Panc1 (cell line): ENCODE measurements around the gene CD300LG. TPM values are rescaled to one million over a fixed set of nuclear protein-coding genes. Genes with fewer than 3 reads are reported as not detected.

ENCODE experiments used
- ATAC-seq: fragments of 200-7000 bp; cut with Tn5 transposase; 2 replicates; pipeline ENCODE4 v1.9.1; 2020; ENCODE audit warnings: mild to moderate bottlenecking, moderate library complexity
- BruUV-seq: library from RNA; stranded (reverse); fragments of 400-500 nt; replicated peaks from 2 replicates; lab custom pipeline; 2021; lab: Mats Ljungman, UMichigan
- CTCF ChIA-PET: fragments of 300-600 bp; sonication (Branson Sonifier 250); formaldehyde crosslinking; loops from one replicate; lab custom pipeline; 2022; ENCODE audit warnings: antibody characterized with exemption; lab: Charles Lee
- POLR2A ChIA-PET: fragments of 300-600 bp; sonication (Branson Sonifier 250); formaldehyde crosslinking; loops from one replicate; lab custom pipeline; 2022; ENCODE audit warnings: antibody characterized with exemption; lab: Charles Lee
- DNase-seq: peaks from one replicate; pipeline ENCODE4 v3.0.0-alpha.2; 2010; ENCODE audit warnings: low read depth, low spot score
- H3K27ac ChIP-seq: 2 replicates; pipeline ENCODE4 v1.5.1; 2011; ENCODE audit warnings: mild to moderate bottlenecking, low read length, inconsistent platforms
- H3K27me3 ChIP-seq: fragments of 200-500 bp; sonication (Bioruptor generic); 2 replicates; pipeline ENCODE4 v1.6.0; 2014; ENCODE audit warnings: low read length, inconsistent platforms; ENCODE audit not compliant: control insufficient read depth, insufficient read depth
- H3K36me3 ChIP-seq: fragments of 200-500 bp; sonication (Bioruptor generic); 2 replicates; pipeline ENCODE4 v1.5.1; 2014; ENCODE audit warnings: inconsistent platforms, mild to moderate bottlenecking, low read length, moderate library complexity; ENCODE audit not compliant: control insufficient read depth, insufficient read depth
- H3K4me1 ChIP-seq: 2 replicates; pipeline ENCODE4 v1.5.1; 2011; ENCODE audit warnings: inconsistent platforms, mild to moderate bottlenecking, low read length, moderate library complexity; ENCODE audit not compliant: control insufficient read depth, insufficient read depth
- H3K4me3 ChIP-seq, 2 experiments: 2 replicates each; pipeline ENCODE4 v1.5.1; 2011 to 2012; ENCODE audit warnings: low read depth in 2 of 2, low read length in 2 of 2, mild to moderate bottlenecking in 2 of 2, inconsistent platforms in 1 of 2, moderate library complexity in 1 of 2
- H3K9me3 ChIP-seq: fragments of 200-500 bp; sonication (Bioruptor generic); 2 replicates; pipeline ENCODE4 v1.5.1; 2014; ENCODE audit warnings: low read depth, mild to moderate bottlenecking, inconsistent platforms, low read length, moderate library complexity; ENCODE audit not compliant: control insufficient read depth, insufficient read depth
- CTCF ChIP-seq: fragments of 450-650 bp; IDR thresholded peaks from 2 replicates; pipeline ENCODE4 v1.5.1; 2017; ENCODE audit warnings: mild to moderate bottlenecking
- POLR2AphosphoS5 ChIP-seq: IDR thresholded peaks from 2 replicates; pipeline ENCODE4 v1.6.1; 2012; ENCODE audit warnings: mild to moderate bottlenecking, low read depth, low read length, moderate library complexity
- SIN3A ChIP-seq: IDR thresholded peaks from 2 replicates; pipeline ENCODE4 v1.6.1; 2012; ENCODE audit warnings: low read depth, mild to moderate bottlenecking, low read length, moderate library complexity, borderline replicate concordance; ENCODE audit not compliant: insufficient read depth
- TCF7L2 ChIP-seq: IDR thresholded peaks from 2 replicates; pipeline ENCODE4 v1.6.1; 2011; ENCODE audit warnings: mild to moderate bottlenecking, low read depth, low read length, inconsistent platforms
- in situ Hi-C: cut with HindIII; loops from 2 replicates; pipeline ENCODE4 v1.10.0; 2016; ENCODE audit warnings: low sequenced_read_pairs, low pct_unique_long_range_greater_than_20kb
- intact Hi-C: fragments of 100-400 bp; cut with micrococcal nuclease; formaldehyde crosslinking; loops from one replicate; pipeline ENCODE4 v1.10.0; 2022; ENCODE audit not compliant: unreplicated experiment
- total RNA-seq: library from RNA; stranded (reverse); gene quantifications from one replicate; pipeline ENCODE4 v1.2.1, GENCODE V29; 2021; ENCODE audit not compliant: unreplicated experiment
- TF ChIP-seq, protein P1 (sequence below), 2 experiments: IDR thresholded peaks; 2 replicates each; pipeline ENCODE4 v1.6.1; 2011 to 2012; ENCODE audit warnings: low read depth in 2 of 2, control low read depth in 1 of 2, low read length in 1 of 2, mild to moderate bottlenecking in 1 of 2, moderate library complexity in 1 of 2; ENCODE audit not compliant: insufficient read depth in 1 of 2

CD300LG gene
- total RNA-seq, 1 experiment from 2014 or later = not detected

DNA sequence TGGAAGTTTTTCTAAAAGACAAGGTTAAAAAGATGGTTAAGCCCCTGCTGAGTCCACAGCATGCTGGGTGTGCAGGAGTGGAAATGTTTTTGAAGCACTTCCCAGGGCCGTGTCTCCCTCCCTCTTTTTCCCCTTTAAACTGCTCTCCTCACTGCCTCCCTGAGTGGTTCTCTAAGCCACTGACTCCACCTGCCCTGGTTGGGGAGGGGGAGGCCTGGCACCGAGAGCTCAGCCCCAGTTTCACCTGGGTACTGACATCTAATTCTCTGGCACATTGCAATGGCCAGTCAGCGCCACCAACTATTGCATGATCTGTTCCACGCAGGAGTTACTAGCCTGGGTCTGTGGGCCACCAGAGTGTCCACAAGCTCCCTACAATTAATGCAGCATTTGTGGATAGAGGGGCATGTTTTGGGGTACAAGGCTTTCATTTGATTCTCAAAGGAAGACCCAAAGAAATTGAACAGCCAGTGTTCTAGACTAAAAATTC, 36.7 kb upstream of the CD300LG start:
- Histone ChIP-seq H3K4me3 (no peak overlapping the region), H3K9me3 (no peaks in the 10 kb centered on the region), H3K27ac (no peak overlapping the region), H3K27me3 (no peaks in the 10 kb centered on the region), H3K36me3 (no peaks in the 10 kb centered on the region), H3K4me1 (no peaks in the 10 kb centered on the region)
- DNase-seq (no peak), ATAC-seq (no peak)
- BruUV-seq = no TSS peak
- POLR2A ChIA-PET = no interaction called here
- no peak for TF ChIP-seq POLR2AphosphoS5
- TF ChIP-seq, protein P1, sequence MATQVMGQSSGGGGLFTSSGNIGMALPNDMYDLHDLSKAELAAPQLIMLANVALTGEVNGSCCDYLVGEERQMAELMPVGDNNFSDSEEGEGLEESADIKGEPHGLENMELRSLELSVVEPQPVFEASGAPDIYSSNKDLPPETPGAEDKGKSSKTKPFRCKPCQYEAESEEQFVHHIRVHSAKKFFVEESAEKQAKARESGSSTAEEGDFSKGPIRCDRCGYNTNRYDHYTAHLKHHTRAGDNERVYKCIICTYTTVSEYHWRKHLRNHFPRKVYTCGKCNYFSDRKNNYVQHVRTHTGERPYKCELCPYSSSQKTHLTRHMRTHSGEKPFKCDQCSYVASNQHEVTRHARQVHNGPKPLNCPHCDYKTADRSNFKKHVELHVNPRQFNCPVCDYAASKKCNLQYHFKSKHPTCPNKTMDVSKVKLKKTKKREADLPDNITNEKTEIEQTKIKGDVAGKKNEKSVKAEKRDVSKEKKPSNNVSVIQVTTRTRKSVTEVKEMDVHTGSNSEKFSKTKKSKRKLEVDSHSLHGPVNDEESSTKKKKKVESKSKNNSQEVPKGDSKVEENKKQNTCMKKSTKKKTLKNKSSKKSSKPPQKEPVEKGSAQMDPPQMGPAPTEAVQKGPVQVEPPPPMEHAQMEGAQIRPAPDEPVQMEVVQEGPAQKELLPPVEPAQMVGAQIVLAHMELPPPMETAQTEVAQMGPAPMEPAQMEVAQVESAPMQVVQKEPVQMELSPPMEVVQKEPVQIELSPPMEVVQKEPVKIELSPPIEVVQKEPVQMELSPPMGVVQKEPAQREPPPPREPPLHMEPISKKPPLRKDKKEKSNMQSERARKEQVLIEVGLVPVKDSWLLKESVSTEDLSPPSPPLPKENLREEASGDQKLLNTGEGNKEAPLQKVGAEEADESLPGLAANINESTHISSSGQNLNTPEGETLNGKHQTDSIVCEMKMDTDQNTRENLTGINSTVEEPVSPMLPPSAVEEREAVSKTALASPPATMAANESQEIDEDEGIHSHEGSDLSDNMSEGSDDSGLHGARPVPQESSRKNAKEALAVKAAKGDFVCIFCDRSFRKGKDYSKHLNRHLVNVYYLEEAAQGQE (IDR thresholded peaks at IDR 0.05; ENCODE audit: insufficient read depth in 1 of 2, low read depth in 2 of 2, low read length in 1 of 2) = no peak
- intact Hi-C loops = no loop called here
- CTCF ChIA-PET = no interaction called here
- in situ Hi-C loops = no loop called here

DNA sequence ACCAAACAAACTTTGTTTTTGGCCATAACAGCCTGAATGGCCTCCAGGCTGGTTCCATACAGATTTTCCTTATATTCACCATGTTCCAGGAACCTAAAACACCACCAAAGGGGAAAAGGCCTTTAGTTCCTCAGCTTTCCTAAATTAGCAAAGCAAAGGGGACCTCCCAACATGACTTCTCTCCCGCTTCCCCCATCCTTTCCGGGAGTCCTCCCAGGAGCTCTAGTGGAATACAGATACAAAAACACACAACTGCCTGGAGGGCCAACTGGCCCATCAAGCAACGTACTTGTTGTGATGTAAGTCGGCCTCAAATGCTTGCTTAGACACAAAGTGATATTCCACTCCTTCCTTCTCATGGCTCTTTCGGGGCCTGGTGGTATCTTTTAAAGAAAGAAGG, 36.2 kb upstream of the CD300LG start:
- intact Hi-C loops = no loop called here

More for the DNA sequence above, 36.2 kb upstream of the CD300LG start:
- CTCF ChIA-PET = no interaction called here
- H3K36me3 ChIP-seq = no peaks in the 10 kb centered on the region
- H3K9me3 ChIP-seq = no peaks in the 10 kb centered on the region
- no peaks in the 10 kb centered on the region for H3K27me3 ChIP-seq
- no peak overlapping the region for H3K27ac ChIP-seq
- no peak for ATAC-seq
- no TSS peak for BruUV-seq
- no peaks in the 10 kb centered on the region for H3K4me1 ChIP-seq
- DNase-seq = no peak
- in situ Hi-C loops = no loop called here
- H3K4me3 ChIP-seq = no peak overlapping the region
- TF ChIP-seq, protein P1 (IDR thresholded peaks at IDR 0.05; ENCODE audit: insufficient read depth in 1 of 2, low read depth in 2 of 2, low read length in 1 of 2) = no peak
- no peak for TF ChIP-seq SIN3A
- TF ChIP-seq CTCF = no peak
- no peak for TF ChIP-seq POLR2AphosphoS5
- no peak for TF ChIP-seq TCF7L2
- POLR2A ChIA-PET = no interaction called here
